ENCODE results near the gene ERG28. TPM values are rescaled to one million over a fixed set of nuclear protein-coding genes. Genes with fewer than 3 reads are reported as not detected.
"Not testable (repeated sequence)": the region's sequence is repeated elsewhere in the genome, so short reads cannot be mapped to it uniquely, and the experiment has no call there.

Gene ERG28
- polyA plus RNA-seq, 1 experiment = 23.7 TPM

- CTCF ChIA-PET = interaction anchor here (0.8 to 1.9 kb wide), 3 partner anchors 12 to 48 kb away, joined by 3 to 8 read pairs (median 4); partner anchors contain the start of gene FLVCR2
- POLR2A ChIA-PET = no interaction called here
- TF ChIP-seq CTCF (IDR thresholded peaks at IDR 0.05; ENCODE audit: insufficient read depth, low read depth, low read length) = no peak
These were observed 54.8 kb downstream of the ERG28 start for GRCh38 chr14:75605916-75606315.

GRCh38 chr14:75604979-75605851 lies 55.5 kb downstream of the ERG28 start:
- H3K4me3 ChIP-seq (ENCODE audit: low read depth, low read length) = no peak overlapping the region

More at GRCh38 chr14:75605916-75606315, 54.8 kb downstream of the ERG28 start:
- Histone ChIP-seq H3K27me3 (ENCODE audit: control insufficient read depth, insufficient read depth, low read length) (peaks cover 6% of the 10 kb centered on the region), H3K4me3 (ENCODE audit: low read depth, low read length) (no peak overlapping the region), H3K36me3 (ENCODE audit: control insufficient read depth, insufficient read depth, low read length) (no peaks in the 10 kb centered on the region)
- no peak for DNase-seq (ENCODE audit: low read depth)

DNA sequence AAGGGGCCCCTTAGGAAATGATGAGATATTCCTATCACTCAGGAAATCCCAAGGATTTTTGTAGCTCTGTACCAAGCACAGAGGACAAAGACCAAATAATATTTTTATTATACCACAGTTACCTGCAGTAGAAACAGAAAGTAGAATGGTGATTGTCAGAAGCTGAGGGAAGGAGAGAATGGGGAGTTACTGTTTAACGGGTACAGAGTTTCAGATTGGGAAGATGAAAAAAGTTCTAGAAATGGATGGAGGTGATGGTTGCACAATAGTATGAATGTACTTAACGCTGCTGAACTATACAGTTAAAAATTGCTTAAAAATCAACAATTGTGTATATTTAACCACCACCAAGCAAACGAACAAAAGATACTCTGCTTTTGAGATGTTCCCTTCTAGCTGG lies 58.2 kb downstream of the ERG28 start:
- H3K4me3 ChIP-seq (ENCODE audit: low read depth, low read length) = no peak overlapping the region
- no peak for DNase-seq (ENCODE audit: low read depth)
- ChIA-PET CTCF (no interaction called here), POLR2A (no interaction called here)
- no peak for TF ChIP-seq CTCF (IDR thresholded peaks at IDR 0.05; ENCODE audit: insufficient read depth, low read depth, low read length)
- no peaks in the 10 kb centered on the region for H3K36me3 ChIP-seq (ENCODE audit: control insufficient read depth, insufficient read depth, low read length)
- H3K27me3 ChIP-seq (ENCODE audit: control insufficient read depth, insufficient read depth, low read length) = peaks cover 4% of the 10 kb centered on the region

More at GRCh38 chr14:75604979-75605851, 55.5 kb downstream of the ERG28 start:
- ChIA-PET CTCF (interaction anchor here (1.1 to 1.9 kb wide), 2 partner anchors 12 to 27 kb away, joined by 3 to 8 read pairs; partner anchors contain the start of gene FLVCR2), POLR2A (no interaction called here)
- TF ChIP-seq CTCF (IDR thresholded peaks at IDR 0.05; ENCODE audit: insufficient read depth, low read depth, low read length) = no peak
- H3K27me3 ChIP-seq (ENCODE audit: control insufficient read depth, insufficient read depth, low read length) = peaks cover 6% of the 10 kb centered on the region
- no peak for DNase-seq (ENCODE audit: low read depth)
- H3K36me3 ChIP-seq (ENCODE audit: control insufficient read depth, insufficient read depth, low read length) = no peaks in the 10 kb centered on the region

- H3K27me3 ChIP-seq (ENCODE audit: control insufficient read depth, insufficient read depth, low read length); H3K36me3 ChIP-seq (ENCODE audit: control insufficient read depth, insufficient read depth, low read length); H3K4me3 ChIP-seq (ENCODE audit: low read depth, low read length); POLR2A ChIA-PET; DNase-seq (ENCODE audit: low read depth): not testable (repeated sequence)
- CTCF ChIA-PET = interaction anchor here (0.9 kb wide), 1 partner anchor 19 kb away, joined by 4 read pairs; no protein-coding TSS in a partner anchor
These were observed 59.6 kb downstream of the ERG28 start for GRCh38 chr14:75601061-75601460.

- DNase-seq (ENCODE audit: low read depth); H3K27me3 ChIP-seq (ENCODE audit: control insufficient read depth, insufficient read depth, low read length); POLR2A ChIA-PET; H3K36me3 ChIP-seq (ENCODE audit: control insufficient read depth, insufficient read depth, low read length); H3K4me3 ChIP-seq (ENCODE audit: low read depth, low read length): not testable (repeated sequence)
- CTCF ChIA-PET = interaction anchor here (0.9 kb wide), 1 partner anchor 20 kb away, joined by 4 read pairs; no protein-coding TSS in a partner anchor
These were observed 60.6 kb downstream of the ERG28 start for GRCh38 chr14:75600100-75600499.

Small RNA genes within 50 kb of the gene (small RNA-seq; reads per million reads assigned to genes)
- not detected for gene RNA5SP387 (ENCODE audit: insufficient read length, low read depth, low replicate concordance)

Other genes starting within 250 kb of the ERG28 start
- 83.8 and 88.7 TPM in 2 replicates for gene JDP2, start 232.9 kb downstream of the ERG28 start, polyA plus RNA-seq (2011; rRNA removed)
- not detected in 2 replicates for gene BATF, start 138.4 kb downstream of the ERG28 start, polyA plus RNA-seq (2011; rRNA removed)
- gene FLVCR2, start 82.3 kb downstream of the ERG28 start, polyA plus RNA-seq (2011; rRNA removed) = 0.64 and 0.70 TPM in 2 replicates
- gene TTLL5, start 370 bp upstream of the ERG28 start, polyA plus RNA-seq (2011; rRNA removed) = 9.9 and 12.3 TPM in 2 replicates